ENCODE results near the gene TSPAN12.

TSPAN12 gene

GRCh38 chr7:120738816-120739215 is 119.1 kb downstream of the TSPAN12 start:
- no peak for DNase-seq (ENCODE audit: low read depth in 2 of 2)
- no peak overlapping the region for H3K4me3 ChIP-seq (replicated peaks in 1 of 2; ENCODE audit: low read depth in 2 of 2, low read length in 2 of 2)
- TF ChIP-seq, protein P1, sequence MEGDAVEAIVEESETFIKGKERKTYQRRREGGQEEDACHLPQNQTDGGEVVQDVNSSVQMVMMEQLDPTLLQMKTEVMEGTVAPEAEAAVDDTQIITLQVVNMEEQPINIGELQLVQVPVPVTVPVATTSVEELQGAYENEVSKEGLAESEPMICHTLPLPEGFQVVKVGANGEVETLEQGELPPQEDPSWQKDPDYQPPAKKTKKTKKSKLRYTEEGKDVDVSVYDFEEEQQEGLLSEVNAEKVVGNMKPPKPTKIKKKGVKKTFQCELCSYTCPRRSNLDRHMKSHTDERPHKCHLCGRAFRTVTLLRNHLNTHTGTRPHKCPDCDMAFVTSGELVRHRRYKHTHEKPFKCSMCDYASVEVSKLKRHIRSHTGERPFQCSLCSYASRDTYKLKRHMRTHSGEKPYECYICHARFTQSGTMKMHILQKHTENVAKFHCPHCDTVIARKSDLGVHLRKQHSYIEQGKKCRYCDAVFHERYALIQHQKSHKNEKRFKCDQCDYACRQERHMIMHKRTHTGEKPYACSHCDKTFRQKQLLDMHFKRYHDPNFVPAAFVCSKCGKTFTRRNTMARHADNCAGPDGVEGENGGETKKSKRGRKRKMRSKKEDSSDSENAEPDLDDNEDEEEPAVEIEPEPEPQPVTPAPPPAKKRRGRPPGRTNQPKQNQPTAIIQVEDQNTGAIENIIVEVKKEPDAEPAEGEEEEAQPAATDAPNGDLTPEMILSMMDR (IDR thresholded peaks at IDR 0.05; ENCODE audit: low read depth, low read length) = no peak
